AG09319 (cell line): ENCODE data around the gene ARFRP1.
A peak's percentile ranks its signal among the peaks of the same experiment; 100 is the strongest.

Source experiments
- DNase-seq: peaks from one replicate; pipeline ENCODE4 v3.0.0-alpha.2; 2010; ENCODE audit warnings: low read depth; ENCODE audit errors: extremely low read depth
- TF ChIP-seq, protein P1 (sequence below): IDR thresholded peaks from 2 replicates; pipeline ENCODE4 v1.5.1; 2011; ENCODE audit warnings: low read depth, mild to moderate bottlenecking, inconsistent platforms, low read length, moderate library complexity

Gene ARFRP1

GRCh38 chr20:63689046-63690002 is 18.5 kb downstream of the ARFRP1 start:
- DNase-seq: no peak
- TF ChIP-seq, protein P1, sequence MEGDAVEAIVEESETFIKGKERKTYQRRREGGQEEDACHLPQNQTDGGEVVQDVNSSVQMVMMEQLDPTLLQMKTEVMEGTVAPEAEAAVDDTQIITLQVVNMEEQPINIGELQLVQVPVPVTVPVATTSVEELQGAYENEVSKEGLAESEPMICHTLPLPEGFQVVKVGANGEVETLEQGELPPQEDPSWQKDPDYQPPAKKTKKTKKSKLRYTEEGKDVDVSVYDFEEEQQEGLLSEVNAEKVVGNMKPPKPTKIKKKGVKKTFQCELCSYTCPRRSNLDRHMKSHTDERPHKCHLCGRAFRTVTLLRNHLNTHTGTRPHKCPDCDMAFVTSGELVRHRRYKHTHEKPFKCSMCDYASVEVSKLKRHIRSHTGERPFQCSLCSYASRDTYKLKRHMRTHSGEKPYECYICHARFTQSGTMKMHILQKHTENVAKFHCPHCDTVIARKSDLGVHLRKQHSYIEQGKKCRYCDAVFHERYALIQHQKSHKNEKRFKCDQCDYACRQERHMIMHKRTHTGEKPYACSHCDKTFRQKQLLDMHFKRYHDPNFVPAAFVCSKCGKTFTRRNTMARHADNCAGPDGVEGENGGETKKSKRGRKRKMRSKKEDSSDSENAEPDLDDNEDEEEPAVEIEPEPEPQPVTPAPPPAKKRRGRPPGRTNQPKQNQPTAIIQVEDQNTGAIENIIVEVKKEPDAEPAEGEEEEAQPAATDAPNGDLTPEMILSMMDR: no peak

DNA sequence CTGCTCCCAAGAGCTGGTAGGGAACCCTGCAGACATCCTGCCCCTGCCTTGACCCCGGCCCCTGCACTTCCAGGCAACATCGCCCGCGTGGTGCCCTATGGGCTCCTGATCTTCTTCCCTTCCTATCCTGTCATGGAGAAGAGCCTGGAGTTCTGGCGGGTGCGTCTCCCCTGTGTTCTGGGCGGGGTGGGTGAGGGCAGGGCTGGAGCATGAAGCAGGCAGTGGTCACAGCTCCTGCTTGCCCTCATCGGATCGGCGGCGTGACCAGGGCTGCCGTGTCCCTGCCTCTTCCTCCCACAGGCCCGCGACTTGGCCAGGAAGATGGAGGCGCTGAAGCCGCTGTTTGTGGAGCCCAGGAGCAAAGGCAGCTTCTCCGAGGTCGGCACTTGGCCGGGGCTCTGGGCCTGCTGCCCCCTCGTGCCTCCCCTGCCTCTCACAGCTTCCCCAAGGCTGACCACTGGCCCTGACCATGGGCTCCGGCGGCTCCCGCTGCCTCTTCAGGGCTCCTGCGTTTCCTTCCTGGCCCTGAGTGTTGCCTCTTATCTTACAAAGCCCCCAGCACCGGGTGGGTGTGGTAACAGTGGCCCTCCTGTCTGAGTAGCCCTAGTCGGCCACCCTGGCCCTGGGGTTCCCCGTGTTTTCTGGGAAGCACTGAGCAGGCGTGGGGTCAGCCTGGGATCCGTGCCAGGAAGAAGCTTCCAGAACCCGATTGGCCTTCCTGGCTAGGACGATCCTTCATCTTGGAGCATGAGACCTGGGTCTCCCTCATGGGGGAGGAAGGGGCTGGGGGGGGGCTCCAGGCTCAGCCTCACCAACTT is 19.3 kb downstream of the ARFRP1 start:
- DNase-seq: no peak
- TF ChIP-seq, protein P1: no peak

DNA sequence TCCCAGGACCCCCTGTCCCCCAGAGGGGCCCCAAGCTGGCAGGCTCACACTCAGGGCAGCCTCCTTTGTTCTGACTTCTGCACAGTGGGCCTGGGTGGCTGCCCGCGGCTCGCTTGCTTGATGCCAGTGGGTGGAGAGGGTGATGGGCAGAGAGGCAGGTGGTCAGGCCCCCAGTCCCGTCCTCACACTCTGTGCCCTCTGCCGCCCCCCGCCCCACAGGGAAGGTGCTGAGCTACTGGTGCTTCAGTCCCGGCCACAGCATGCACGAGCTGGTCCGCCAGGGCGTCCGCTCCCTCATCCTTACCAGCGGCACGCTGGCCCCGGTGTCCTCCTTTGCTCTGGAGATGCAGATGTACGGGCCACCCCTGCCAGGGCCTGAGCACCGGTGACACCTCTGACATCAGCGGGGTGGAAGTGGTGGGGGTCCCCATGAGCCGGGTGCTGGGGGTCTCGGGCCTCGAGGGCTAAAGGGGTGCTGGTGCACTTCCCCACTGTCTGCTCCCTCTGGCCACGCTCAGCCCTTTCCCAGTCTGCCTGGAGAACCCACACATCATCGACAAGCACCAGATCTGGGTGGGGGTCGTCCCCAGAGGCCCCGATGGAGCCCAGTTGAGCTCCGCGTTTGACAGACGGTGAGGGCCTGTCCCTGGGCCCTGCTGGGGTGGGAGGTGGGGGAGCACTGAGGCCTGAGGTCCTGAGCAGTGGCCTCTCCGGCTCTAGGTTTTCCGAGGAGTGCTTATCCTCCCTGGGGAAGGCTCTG is 20.2 kb downstream of the ARFRP1 start:
- TF ChIP-seq, protein P1: no peak
- no peak for DNase-seq

DNA sequence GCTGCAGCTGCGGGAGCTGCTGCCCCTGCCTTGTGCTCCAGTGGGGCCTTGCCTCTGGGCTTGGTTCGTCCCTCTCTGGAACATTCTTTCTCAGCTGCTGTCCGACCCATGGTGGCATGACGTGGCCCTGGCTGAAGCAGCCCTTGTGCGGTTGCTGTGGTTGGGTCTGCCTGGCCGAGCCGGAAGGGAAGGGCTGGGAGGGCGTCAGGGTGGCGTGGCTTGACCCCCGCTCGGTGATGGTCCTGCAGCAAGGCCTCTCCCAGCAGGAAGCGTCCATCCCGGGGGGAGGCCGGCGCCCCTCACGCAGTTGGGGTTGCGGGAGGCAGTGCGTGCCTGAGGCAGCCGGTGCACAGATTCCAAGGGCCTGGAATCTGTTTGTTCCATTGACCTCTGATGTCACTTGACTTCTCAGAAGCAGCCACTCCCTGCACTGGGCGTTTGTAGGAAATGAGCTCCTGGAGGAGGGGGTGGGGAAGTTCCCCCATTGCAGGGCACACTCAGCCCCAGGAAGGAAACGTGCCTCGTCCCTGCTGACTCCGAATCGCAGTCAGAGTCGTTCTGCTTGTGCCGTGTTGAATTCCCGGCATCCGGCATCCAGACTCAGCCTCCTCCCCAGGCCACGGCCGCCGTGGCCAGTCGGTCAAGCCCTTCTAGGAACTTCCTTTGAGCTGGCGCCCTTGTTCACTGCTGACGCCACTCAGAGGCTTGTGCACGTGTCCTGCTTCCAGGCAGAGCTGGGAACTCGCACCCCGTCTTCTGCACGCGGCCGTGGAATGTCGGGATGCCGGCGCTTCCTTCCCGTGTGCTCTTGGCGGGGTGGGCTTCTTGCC is 21.1 kb downstream of the ARFRP1 start:
- TF ChIP-seq, protein P1: no peak
- DNase-seq: peak; percentile 60

DNA sequence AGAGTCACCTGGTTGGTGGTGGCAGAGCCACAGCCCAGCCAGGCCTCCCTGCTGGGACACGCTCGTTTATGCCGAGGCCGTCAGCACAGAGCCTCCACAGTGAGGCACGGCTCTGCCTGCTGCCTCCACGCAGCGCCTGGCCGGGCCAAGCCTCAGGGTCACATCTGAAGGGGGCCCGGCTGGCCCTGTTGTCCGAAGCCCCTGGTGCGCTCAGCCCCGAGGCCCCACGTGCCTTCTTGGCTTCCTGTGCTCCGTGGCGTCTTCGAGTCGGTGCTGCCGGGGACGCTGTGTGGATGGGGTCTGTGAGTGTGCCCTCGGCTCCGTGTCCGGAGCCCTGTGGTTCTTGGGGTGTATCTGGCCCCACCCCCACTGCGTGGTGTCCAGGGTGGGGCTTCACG is 21.7 kb downstream of the ARFRP1 start:
- TF ChIP-seq, protein P1: no peak
- no peak for DNase-seq

DNA sequence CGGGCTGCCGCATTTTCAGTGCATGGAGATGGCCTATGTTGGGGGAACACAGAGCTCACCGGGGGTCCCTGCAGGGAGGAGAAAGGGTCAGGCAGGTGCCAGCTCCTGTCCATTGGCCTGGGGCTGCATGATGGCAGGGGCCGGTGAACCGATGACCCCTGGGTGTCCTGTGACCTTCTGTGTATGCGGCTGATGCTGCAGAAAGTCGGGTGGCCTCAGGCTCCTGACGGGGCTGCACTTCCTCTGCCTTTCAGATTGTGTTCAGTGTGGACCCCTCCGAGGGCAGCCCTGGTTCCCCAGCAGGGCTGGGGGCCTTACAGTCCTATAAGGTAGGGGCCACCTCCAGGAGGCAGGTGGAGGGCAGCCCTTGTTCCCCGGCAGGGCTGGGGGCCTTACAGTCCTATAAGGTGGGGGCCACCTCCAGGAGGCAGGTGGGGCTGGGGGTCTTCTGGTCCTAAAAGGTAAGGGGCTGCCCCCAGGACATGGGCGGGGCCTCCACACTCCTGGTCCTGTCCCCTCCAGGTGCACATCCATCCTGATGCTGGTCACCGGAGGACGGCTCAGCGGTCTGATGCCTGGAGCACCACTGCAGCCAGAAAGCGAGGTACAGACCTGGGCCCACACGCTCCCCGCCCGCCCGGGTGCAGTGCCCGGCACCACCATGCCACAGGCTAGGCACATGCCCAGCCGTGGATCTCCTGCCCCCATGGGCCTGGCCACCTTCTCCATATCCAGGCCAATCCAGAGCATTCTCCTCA is 22.3 kb downstream of the ARFRP1 start:
- no peak for DNase-seq
- TF ChIP-seq, protein P1: no peak
